CD4-positive, alpha-beta T cell treated with Interferon gamma for 1 hour (primary cell): ENCODE results near the gene CCL20.
"Not testable (repeated sequence)": the region's sequence is repeated elsewhere in the genome, so short reads cannot be mapped to it uniquely, and the experiment has no call there.

Source experiments
- DNase-seq: peaks from one replicate; pipeline ENCODE4 v3.0.0-alpha.2; 2020

Gene CCL20

GRCh38 chr2:227813562-227814353 is at the start of gene CCL20:
TSS of gene CCL20 (plus strand) at chr2:227813842. CDS start at chr2:227813912, 70 bp downstream.
- no peak for DNase-seq

DNA sequence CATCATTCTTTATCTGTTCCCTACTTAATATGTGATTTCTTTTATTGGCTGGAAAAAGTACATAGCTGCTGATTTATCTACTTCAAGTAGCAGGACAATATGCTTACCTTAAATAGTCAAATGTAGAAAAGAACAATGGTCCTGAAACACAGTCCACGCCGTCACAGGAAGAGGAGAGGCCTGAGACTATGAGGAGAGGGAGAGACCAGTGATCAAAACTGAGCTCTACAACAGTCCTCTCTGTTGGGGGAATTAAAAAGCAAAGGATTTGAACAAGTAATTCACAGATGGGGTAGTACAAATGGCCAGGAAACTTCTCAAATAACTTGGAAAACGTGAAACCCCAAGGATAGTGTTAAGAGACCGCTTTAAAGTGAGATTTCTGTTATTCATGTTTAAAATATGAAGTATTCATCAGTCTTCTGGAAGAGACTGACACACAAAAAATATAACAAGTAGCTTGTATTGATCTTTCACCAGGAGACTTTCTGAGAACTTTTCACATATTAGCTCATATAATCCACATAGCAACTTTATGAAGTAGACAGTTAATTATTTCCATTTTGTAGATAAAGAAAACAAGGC is 47.8 kb upstream of the CCL20 start:
- DNase-seq = no peak

DNA sequence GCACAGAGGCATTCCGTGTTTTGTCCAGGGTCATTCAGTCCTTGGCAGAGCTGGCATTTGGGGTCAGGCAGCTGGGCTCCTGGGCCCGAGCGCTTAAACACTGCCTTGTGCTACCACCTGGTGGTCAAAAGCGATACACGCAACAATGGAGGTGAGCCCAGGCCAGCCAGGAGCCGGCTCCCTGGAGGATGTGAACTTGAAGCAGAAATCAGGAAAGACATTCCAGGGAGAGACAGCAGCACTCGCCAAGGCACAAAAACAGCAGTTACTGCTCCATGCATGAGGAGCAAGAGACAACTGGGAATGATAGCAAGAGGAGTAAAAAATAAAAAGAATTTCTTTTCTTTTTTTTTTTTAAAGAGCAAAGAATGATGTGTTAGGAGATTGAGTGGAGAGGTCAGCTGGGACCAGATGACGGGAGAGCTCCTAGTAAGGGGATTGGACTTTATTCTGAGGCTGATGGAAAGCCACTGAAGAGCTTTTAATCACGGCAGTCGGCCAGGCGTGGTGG is 47.2 kb upstream of the CCL20 start:
- DNase-seq = peak; percentile 52

DNA sequence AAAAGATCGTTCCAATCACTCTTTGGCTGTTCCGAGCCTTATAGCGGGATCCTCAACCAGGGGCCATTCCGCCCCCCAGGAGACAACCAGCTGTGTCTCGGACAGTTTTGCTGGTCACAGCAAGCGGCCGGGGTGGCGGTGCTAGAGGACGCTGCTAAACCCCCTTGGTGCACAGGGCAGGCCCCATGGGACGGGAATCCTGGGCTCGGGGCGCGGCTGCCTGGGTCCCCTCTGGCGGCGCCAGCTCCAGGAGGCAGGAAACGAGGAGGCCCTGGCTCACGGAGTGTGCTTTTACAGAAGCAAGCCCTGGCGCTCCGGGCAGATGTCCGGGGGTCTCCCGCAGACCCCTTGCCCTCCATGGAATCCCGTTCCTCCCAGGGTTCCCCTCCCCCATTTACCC is 45.8 kb upstream of the CCL20 start:
- no peak for DNase-seq

DNA sequence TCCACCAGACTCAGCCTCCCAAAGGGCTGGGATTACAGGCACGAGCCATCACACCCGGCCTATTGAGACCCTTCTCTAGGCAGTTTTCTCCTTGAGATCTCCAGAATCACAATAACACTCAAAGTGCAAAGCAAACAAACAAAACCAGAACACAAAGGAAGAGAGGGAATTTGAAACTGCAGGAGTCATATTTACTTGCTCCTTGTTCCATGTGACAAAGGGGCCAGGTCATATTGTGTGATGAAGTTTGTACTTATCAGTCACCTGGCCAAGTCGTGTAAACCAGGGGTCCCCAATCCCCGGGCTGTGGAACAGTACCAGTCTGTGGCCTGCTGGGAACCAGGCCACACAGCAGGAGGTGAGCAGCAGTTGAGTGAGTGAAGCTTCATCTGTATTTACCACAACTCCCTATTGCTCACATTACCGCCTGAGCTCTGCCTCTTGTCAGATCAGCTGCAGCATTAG is 41.4 kb upstream of the CCL20 start:
- no peak for DNase-seq

DNA sequence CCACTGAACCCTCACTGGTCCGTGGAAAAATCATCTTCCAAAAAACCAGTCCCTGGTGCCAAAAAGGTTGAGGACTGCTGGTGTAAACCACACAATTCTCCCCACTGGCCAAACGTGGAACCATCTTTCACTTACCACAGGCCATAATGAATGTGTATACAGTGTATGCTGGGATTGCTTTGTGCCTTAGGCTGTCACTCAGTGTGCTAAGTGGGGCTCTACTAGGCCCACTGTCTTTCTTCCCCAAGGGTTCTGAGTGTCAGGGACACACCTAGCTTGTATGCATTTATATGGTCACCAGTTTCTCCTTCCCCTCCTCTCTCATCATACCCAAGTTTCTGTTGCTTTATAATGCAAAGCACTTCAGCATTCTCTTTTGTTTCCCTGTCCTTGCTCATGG is 40.7 kb upstream of the CCL20 start:
- DNase-seq = no peak

GRCh38 chr2:227774011-227774624 is 39.5 kb upstream of the CCL20 start:
- no peak for DNase-seq

DNA sequence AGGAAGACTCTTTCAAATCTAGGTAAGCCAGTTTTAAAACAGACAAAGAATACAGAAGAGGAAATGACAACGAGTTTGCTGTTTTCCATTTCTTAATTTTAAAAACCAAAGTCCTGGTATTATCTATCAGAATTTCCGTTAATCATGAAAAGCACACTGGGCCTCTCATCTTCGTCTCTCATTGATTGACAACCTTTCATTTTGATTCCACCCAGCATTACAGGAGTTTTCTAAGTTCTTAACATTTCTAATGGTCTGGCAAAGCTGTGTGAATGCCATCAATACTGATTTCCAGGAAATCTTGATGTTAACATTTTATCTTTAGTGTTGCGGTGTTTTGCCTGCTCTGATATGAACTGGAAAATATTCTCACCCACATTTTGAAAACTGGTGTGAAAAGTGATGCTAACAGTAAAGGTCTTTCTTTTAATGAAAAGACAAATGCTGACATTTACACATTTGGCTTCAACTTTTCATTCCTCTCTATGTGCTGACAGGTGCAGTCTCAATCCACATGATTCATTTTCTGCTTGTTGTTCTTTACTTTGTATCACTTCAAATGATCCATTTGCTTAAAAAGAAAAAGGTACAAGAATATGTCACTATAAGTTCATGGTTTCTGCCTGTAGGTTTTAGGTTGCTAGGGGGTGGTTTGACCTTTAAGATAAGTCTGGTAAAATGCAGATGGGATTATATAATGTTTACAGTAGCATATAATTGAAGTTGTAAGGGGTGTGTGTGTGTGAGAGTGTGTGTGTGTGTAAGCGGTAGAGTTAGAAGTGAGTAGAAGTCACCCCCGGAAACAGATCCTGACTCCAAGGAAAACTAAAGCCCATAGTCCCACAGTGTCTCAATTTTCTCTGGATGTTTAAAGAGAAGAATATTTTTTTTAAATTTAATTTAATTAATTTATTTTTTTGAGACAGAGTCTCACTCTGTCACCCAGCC is 38.5 kb upstream of the CCL20 start:
- no peak for DNase-seq

GRCh38 chr2:227780981-227781615 is 32.5 kb upstream of the CCL20 start:
- DNase-seq = no peak

GRCh38 chr2:227781841-227782240 is 31.8 kb upstream of the CCL20 start:
- DNase-seq = no peak

DNA sequence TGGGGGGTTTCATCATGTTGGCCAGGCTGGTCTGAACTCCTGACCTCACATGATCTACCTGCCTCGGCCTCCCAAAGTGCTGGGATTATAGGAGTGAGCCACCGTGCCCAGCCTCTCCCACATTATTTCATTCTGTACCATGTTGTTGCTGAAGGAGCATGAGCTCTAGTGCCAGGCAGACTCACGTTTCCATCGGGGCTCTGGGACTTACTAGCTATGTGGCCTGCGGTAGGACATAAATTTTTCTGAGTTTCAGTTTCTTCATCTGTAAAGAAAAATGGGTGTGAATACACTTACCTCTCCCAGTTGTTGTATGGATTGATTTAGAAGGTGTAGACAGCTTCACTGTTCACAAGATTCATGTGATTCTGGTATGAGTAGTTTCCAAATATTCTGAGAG is 30.8 kb upstream of the CCL20 start:
- DNase-seq = no peak

GRCh38 chr2:227783404-227784138 is 30.1 kb upstream of the CCL20 start:
- no peak for DNase-seq

- DNase-seq = no peak
Measured at GRCh38 chr2:227785293-227785692, 28.3 kb upstream of the CCL20 start.

DNA sequence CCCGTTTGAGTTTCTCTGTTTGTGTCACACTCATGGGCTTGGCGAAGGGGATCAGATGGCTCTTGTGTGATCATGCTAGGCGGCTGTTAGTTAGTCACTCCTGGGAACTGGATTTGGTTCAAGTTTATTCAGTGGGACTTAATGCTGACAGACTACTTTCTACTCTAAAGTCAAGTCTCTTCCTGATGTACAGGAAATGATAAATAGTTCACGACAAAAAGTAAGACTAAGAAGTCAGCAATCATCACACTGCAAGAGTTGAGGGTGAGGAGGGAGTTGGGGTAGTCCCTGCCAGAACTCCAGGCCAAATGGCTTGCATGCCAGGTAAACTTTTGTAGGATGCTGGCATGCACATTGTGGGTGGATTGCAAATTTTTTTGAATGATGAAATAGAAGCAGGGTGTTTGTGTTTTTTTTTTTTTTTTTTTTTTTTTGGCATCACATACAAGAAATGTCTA is 25.1 kb upstream of the CCL20 start:
- no peak for DNase-seq

DNA sequence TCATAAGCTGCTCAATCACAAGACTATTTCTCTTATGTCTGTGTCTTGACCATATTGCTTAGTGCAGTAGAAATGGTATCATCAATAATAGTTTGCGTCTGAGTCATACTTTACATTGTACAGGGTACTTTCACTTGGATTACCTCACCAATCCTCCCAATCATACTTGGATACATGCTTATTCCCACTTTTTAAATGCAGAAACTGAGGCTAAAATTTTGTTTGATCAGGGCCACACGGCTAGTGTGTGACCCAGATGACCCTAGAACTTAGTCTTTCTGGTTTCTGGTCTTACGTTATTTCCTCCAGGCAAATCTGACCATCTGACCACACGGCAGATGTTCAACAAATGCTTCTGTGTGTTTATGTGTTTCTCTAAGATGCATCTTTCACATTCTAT is 23.8 kb upstream of the CCL20 start:
- DNase-seq = no peak

- no peak for DNase-seq
Measured at GRCh38 chr2:227793148-227793712, 20.4 kb upstream of the CCL20 start.

- no peak for DNase-seq
Measured at GRCh38 chr2:227796045-227796711, 17.5 kb upstream of the CCL20 start.

DNA sequence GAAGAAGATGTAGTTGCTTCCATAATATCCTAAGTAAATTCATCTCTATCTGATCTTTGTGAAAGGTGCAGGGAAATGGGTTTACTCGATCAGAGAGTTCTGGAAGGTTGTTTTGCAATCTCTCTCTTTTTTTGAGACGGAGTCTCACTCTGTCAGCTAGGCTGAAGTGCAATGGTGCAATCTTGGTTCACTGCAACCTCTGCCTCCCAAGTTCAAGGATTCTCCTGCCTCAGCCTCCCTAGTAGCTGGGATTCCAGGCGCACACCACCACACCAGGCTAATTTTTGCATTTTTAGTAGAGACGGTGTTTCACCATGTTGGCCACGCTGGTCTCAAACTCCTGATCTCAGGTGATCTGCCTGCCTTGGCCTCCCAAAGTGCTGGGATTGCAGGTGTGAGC is 16.9 kb upstream of the CCL20 start:
- DNase-seq = not testable (repeated sequence)

GRCh38 chr2:227799202-227799601 is 14.4 kb upstream of the CCL20 start:
- DNase-seq = no peak

GRCh38 chr2:227802882-227803281 is 10.8 kb upstream of the CCL20 start:
- DNase-seq = no peak
